Stimulated activated CD8-positive, alpha-beta memory T cell treated with anti-CD3 and anti-CD28 coated beads, Interleukin-15, amount 100 ng/mL, for 1 hour (primary cell): ENCODE data around the gene FN3KRP.
"Not testable (repeated sequence)": the region's sequence is repeated elsewhere in the genome, so short reads cannot be mapped to it uniquely, and the experiment has no call there.

Experiments
- DNase-seq: peaks from one replicate; pipeline ENCODE4 v3.0.0-alpha.2; 2020; ENCODE audit warnings: low read depth

Gene FN3KRP

DNA sequence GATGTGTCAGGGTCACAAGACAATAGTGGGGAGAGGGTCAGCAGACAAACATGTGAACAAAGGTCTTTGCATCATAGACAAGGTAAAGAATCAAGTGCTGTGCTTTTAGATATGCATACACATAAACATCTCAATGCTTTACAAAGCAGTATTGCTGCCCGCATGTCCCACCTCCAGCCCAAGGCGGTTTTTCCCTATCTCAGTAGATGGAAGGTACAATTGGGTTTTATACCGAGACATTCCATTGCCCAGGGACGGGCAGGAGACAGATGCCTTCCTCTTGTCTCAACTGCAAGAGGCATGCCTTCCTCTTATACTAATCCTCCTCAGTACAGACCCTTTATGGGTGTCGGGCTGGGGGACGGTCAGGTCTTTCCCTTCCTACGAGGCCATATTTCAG, 28.2 kb downstream of the FN3KRP start:
- not testable (repeated sequence) for DNase-seq

DNA sequence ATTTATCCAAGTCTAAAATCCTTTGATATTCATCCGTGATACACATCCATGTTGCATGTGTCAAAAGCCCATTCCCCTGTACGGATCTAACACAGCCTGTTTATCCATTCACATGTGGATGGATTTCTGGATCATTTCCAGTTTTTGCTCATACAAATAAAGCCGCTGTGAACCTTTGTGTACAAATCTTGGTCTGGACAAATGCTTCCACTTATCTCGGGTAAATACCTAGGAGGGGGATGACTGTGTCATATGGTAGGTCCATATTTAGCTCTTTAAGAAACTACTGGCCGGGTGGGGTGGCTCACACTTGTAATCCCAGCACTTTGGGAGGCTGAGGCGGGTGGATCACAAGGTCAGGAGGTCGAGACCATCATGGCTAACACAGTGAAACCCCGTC, 29.0 kb downstream of the FN3KRP start:
- no peak for DNase-seq

DNA sequence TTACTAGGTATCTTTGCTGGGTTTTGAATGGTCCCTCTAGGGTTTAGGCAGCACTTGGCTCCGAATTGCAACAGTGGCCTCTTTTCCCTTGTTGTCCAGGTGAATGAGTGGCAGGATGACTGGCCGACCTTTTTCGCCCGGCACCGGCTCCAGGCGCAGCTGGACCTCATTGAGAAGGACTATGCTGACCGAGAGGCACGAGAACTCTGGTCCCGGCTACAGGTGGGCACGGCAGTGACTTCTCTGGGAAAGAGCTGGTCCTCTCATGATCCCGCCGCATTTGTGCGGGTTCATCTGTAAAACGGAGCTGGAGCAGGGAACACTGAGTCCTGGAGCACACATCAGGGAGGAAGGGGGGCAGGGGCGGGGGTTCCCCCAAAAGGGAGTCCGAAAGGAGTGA, 32.2 kb downstream of the FN3KRP start:
- DNase-seq, result no peak

DNA sequence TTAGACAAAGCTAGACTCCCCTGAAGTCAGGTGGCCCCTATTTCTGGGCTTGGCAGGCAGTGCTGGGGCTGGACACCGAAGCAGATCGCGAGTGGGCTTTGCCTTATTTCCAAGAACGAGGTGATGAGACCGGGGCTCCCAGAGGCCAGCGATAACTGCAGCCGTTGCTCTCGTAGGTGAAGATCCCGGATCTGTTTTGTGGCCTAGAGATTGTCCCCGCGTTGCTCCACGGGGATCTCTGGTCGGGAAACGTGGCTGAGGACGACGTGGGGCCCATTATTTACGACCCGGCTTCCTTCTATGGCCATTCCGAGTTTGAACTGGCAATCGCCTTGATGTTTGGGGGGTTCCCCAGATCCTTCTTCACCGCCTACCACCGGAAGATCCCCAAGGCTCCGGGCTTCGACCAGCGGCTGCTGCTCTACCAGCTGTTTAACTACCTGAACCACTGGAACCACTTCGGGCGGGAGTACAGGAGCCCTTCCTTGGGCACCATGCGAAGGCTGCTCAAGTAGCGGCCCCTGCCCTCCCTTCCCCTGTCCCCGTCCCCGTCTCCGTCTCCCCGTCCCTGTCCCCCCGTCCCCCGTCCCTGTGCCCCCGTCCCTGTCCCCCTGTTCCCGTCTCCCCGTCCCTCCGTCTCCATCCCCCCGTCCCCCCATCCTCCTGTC, 33.9 kb downstream of the FN3KRP start:
- DNase-seq, result no peak

DNA sequence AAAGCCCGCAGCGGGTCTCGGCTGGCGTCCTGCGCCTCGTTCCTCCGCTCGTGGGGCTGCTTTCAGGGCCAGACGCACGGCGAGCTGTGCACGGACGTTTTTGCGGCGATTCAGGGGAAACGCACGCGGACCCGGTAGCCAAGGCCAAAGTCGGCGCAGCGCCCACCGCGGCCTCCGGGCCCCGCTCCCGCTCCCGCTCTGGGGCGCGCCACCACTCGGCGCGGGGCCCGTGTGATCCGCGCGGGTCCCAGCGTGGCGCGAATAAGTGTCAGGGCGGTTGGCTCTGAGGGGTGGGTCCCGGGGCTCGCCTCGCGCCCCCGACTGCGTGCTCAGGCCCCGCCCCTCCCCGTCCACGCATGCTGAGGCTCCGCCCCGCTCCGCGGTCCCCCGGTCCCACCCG, 34.7 kb downstream of the FN3KRP start:
- DNase-seq, result no peak

DNA sequence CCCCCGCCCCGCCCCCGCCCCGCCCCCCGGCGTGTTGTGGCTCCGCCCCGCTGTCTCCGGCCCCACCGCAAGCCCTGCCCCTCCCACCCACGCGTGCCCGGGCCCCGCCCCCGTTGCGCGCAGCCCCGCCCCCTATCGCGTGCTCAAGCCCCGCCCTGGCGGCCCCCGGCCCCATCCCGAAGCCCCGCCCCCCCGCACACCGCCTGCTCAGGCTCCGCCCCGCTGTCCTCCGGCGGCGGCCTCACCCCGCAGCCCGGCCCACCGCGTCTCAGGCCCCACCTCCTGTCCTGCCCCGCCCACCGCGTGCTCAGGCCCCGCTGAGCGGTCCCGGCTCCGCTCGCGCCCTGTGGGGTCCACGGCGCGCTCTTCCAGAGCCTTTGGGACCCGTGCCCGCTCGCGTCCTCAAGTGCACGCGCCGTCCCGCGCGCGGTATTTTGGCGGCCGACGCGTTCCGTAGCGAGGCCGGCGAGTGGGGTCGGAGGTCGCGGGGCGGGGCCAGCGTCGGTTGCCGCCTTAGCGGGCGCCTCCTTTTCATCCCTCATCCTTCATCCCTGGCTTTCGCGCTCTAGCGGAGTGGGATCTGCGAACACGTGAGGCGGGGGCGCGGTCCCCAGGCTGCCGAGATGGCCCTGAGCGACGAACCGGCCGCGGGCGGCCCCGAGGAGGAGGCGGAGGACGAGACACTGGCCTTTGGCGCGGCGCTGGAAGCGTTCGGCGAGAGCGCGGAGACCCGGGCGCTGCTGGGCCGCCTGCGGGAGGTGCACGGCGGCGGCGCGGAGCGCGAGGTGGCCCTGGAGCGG, 35.3 kb downstream of the FN3KRP start, which contains the start of gene TBCD:
TSS of gene TBCD (plus strand) at position 495 of the 800 bp plus-strand sequence. CDS start at position 624, 129 bp downstream.
- DNase-seq, result peak; percentile 62

DNA sequence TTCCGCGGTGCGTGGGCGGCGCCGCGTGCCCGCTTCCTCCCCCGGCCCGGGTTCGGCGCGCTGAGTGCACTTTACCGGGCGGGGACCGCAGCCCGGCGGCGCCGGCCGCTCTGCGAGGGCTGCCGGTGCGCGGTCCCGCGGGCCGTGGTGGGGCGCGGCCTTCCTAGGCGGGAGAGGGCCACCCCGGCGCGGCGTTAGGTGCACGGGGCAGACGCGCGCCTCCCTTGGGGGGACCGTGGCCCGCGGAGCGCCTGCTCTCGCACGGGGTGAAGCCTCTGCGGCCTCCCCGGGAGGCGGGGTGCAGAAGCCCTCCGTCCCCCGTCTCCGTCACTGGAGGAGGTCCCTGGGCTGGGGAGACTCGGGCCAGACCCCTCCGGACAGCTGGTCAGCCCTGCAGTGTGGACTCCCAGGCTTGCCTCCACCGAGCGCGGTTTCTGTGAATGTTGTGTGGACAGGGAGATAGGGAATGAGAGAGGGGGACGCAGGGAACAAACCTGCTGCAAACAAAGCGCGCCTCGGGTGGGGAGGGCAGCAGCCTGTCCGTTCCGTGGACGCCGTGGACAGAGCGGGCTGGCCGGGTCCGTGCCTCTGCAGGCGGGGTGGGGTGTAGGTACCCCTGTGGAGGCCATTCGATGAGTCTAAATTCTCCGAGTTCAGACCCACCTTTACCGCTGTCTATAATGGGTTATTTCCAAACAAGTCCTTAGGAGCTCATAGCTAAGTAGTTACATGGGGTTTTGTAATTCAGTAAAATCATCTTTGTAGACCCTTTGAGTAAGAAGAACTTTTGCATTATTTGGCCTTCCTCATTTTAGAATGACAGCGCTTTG, 36.1 kb downstream of the FN3KRP start:
- no peak for DNase-seq

DNA sequence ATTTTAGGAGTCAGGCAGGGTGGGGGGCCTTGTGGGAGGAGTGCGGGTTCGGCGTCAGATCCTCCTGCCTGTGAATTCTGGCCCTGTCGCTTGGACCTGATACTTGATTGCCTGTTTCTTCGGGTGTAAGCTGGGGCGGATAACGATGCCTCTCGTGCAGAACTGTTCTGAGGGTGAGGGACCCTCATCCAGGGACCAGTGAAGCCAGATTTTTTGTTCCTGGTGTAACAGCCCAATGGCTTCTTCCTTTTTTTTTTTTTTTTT, 36.6 kb downstream of the FN3KRP start:
- DNase-seq, result no peak

DNA sequence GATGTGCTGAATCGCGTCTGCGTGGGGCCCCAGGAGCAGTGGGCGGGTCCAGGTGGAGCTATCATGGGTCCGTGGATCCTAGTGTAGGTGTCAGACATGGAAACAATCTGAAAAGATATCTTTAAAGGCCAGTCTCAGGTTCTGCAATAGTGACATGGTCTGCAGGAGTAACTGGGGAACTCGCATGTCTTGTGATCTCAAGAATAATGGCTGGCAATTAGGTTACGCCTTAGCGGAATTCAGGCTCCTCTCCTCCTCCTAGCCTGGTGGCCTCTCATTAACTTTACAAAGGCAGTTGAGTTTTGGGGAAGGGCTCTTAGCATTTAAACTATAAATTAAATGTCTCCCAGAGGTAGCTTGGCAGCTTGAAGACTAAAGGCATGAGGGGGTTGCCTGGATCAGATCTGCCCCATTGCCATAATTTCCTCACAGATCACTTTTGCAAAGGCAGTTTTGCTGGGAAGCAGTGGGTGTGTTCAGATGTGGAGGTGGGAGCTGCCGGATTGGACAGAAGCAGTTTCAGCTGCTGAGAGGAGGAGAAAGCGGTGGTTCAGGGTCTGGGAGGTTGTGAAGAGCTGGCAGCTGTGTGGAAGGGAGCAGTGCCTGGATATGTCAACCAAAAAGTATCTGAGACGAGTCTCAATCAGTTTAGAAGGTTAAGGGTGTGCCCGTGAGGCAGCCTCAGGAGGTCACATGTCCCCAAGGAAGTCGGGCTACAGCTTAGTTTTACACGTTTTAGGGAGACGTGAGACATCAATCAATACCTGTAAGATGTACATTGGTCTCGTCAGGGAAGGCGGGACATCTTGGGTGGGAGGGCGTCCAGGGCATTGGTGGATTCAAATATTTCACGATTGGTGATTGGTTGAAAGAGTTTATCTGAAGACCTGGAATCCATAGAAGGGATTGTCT, 38.0 kb downstream of the FN3KRP start:
- DNase-seq, result no peak

DNA sequence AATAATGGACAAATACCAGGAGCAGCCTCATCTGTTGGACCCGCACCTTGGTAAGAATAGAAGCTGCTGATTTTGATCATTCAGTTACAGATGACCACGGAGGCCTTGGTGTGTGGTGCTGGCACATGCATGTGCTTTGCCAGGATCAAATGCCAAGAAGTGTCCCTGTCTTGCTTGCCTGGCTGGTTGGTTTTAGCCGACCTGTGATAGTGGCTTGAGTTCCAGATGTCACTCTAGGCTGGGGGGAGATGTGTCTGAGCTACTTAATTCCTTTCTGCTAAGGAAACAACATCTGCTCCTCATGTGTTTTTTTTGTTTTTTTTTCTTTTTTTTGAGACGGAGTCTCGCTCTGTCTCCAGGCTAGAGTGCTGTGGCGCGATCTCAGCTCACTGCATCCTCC, 39.7 kb downstream of the FN3KRP start:
- DNase-seq, result no peak

DNA sequence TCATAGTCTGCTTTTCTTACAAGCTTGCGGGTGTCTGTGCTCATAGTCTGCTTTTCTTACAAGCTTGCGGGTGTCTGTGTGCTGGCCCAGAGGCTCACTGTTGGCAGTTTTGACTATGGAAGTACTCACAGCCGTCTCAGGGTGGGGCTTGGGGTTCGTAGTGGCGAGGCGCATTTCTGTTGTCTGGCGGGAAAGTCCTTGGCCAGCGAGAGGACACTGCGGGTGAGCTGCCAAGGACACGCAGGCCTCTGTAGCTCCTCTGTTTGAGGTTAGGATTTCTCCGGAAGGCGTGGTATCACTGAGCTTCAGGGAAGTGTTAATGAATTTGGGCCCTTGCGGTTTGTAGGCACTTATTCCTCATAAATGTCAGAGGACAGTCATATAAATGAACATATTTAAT, 48.9 kb downstream of the FN3KRP start:
- no peak for DNase-seq

DNA sequence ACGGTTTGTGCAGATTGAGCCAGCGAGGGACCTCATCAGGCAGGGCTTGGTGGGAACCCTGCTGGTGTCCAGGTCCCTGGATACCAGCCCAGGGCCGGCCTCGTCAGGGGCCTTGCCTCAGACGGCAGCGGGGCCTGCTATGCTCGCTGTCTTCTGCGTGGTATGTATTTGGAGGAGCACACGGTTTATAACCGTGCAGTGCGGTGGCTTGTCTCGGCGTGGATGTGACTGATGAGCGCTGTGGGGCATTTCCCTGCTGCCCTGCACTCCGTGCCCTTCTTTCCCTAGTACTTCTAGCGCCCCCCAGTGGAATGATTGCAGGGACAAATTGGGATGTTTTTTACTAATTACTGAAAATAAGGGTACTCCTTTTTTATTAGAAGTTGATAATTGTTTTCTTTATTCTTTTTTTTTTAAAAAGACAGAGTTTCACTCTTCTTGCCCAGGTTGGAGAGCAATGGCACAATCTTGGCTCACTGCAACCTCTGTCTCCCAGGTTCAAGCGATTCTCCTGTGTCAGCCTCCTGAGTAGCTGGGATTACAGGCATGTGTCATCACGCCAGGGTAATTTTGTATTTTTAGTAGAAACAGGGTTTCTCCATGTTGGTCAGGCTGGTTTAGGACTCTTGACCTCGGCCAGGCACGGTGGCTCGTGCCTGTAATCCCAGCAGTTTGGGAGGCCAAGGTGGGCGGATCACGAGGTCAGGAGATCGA, 50.7 kb downstream of the FN3KRP start:
- peak; percentile 30 for DNase-seq

DNA sequence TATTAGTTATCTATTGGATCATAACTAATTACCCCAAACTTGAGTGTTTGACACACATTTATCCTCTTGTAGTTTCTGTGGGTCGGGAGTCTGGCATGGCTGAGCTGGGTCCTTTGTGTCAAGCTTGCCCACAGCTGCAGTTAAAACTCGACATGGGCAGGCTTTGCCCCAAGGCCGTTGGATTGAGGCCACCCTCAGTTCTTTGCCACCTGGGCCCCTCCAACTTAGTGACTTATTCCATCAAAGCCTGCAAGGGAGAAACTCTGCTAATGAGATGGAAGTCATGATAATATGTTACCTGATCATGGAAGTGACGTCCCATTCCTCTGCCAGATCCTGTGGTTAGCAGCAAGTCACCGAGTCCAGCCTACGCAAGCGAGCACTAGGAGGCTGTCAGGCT, 52.5 kb downstream of the FN3KRP start:
- no peak for DNase-seq

DNA sequence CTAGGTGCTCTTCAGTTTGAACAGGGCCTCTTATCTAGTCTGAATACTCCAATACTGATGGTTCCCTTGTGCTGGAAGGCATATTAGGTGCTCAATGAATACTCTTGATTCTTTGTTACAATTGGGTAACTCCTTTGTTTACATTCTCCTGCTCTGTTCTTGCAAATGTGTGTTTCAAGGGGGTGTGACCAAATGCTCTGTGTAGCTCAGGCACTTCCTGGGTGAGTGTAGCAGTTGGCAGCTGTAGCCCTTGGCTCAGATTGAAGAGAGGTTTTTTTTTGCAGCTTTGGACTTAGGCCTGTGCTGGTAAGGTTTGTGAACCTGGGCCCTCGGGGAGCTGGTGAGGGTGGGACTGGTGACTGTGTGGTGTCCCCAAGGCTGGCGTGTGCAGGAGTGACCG, 55.5 kb downstream of the FN3KRP start:
- DNase-seq, result no peak

DNA sequence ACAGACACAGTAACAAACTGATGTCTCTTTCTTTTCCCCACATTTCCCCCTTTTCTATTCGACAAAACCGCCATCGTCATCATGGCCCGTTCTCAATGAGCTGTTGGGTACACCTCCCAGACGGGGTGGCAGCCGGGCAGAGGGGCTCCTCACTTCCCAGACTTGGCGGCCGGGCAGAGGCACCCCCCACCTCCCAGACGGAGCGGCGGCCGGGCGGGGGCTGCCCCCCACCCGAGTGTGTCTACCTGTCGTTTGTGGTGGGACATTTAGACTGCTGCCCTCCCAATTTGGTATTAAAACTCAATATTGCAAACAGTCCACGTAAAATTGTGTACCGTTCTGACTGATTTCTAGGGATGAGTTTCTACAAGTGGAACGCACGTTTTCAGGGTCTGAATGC, 58.0 kb downstream of the FN3KRP start:
- DNase-seq, result not testable (repeated sequence)

DNA sequence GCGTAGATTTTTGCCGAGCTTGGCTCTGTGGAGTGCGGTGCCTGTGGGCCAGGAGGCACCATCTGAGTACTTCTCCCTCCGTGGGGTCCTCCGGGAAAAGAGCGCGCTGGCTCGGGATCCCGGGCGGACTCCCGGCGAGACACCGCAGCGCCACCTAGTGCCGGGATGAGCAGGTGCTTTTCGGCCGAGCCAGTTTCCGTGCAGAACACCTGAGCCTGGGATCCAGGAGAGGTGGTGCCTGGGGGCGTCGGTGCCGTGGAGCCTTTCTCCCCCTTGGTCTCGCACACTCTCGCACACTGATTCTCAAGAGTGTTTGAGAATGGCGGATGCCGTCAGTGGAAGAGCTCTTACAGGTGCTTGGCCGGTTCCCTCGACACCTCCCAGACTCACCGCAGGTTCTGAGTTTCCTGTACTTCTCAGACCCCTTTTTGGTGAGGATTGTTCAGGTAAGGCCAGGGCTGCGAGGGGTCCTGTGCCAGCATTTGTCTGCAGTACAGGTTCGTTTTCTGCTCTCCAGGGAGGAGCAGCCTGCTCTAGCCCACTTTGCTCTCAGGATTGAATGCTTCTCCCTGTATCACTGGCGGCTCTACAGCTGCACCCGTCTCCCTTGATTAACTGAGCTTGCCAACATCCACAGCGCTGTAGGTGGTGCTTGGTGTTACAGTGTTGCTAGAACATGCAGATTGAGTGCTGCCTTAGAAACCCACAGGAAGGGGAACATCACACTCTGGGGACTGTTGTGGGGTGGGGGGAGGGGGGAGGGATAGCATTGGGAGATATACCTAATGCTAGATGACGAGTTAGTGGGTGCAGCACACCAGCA, 58.7 kb downstream of the FN3KRP start:
- no peak for DNase-seq

DNA sequence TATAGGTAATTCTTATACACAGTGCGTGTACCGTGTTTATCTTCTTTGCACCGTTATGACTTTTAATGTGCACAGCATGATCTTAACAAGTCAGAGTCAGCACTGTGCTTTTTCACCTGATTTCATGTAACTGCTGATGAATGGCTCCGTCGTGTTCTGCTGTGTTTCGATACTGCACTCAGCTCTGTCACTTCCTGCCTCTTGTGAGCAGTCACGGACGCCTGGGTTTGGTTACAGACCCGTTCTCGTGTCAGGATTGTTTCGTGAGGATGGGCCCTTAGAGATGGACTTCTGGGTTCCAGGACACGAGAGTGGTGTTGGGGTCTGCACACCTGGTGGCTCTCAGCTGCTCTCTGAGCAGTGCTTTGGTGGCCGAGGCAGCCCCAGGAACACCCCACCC, 59.9 kb downstream of the FN3KRP start:
- DNase-seq, result no peak
